NCI-H1105 treated with DMSO at 0.1 percent for 48 hours (cell line): ENCODE data around the gene ANKRD11.
A peak's percentile ranks its signal among the peaks of the same experiment; 100 is the strongest.

ENCODE experiments used
- DNase-seq: peaks from one replicate; lab custom pipeline; 2025; lab: John Stamatoyannopoulos, UW

ANKRD11 gene

DNA sequence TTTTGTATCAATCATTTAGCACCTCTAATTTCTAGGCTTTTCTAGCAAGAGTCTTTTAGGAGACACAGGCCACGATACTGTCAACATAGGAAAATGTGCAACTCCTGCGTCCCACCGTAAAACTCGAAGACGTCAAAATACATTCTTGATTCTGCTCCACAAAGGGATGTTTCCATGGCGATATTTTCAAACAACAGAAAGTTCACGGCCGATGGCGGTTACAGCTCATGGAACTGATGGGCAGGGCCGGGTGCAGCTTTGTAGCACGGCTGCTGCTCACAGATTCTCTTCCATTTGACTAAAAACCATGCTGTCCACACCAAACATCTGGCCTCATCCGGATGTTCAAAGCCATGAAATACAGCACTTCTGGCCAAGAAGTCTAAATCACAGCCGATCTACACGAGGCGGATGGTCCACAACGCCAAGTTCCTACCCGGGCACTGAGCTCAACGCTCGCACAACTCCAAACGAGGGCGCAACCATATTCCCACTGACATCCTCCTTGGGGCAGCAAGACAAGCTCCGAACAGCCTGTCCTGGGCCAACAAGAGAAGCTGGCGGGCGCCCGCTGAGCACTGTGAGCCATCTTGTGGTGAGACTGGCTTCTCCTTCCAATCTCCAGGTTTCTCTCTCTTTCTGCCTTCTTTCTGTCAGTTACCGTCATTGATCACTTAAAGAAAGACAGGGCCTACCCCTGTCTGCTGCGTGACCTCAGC is 193.0 kb downstream of the ANKRD11 start:
- no peak for DNase-seq

GRCh38 chr16:89295915-89296314 is 194.4 kb downstream of the ANKRD11 start:
- DNase-seq = no peak

DNA sequence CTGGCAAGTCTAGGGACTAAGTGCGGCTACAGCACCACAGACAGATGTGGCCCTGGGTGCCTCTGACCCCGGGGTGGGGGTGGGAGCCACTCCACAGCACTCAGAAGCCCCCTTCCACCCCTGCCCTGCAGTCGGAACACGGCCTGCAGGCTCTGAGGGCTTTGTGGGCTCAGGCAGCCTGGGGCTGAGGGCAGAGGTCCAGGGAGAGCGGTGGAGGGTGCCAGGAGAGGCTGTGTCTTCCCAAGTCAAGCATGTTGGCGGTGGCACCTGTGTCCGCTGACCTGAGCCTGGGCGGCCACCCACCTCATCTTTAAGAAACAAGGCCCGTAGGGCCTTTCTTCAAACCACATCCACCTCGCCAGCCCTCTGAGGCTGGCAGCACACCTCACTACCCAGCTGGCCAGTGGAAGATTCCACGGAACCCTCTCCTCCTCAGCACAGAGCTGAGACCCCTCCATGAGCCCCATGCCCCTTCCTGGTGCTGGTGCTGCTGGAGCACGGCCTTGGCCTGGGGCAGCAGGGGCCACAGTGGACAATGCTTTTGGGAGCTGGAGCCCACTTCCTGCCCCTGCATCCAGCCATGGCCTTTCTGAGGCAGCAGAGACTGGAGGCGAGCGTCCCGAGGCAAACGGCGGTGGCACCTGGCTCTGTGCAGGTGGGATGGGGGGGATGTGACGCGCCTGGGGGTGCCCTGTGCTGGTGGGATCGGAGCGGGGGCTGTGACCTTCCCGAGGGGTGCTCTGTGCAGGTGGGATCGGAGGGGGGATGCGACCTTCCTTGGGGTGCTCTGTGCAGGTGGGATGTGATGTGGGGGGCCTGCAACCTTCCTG is 195.1 kb downstream of the ANKRD11 start:
- no peak for DNase-seq

- no peak for DNase-seq
Observed at GRCh38 chr16:89294486-89294885, 195.9 kb downstream of the ANKRD11 start.

- DNase-seq = no peak
Observed at GRCh38 chr16:89293276-89294143, 196.9 kb downstream of the ANKRD11 start.

- DNase-seq = no peak
Observed at GRCh38 chr16:89292443-89293078, 197.8 kb downstream of the ANKRD11 start.

- DNase-seq = no peak
Observed at GRCh38 chr16:89291776-89292175, 198.6 kb downstream of the ANKRD11 start.

DNA sequence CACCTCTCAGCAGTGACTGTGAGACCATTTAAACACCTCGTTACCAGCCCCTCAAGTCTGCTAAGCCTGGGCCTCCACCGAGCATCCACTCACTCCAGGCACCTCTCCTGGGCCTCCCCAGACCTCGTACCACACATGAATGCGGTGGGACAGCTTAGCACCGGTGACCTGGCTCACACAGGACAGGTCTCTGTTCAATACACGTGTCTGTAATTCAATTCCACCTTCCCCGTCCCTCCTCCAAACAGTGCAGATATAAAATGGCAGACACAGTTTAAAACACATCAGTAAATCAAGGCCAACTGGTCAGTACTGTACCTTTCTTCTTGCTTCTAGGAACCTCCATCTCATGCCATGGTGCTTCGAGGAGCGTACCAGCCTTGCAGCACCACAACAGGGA is 199.0 kb downstream of the ANKRD11 start:
- no peak for DNase-seq

DNA sequence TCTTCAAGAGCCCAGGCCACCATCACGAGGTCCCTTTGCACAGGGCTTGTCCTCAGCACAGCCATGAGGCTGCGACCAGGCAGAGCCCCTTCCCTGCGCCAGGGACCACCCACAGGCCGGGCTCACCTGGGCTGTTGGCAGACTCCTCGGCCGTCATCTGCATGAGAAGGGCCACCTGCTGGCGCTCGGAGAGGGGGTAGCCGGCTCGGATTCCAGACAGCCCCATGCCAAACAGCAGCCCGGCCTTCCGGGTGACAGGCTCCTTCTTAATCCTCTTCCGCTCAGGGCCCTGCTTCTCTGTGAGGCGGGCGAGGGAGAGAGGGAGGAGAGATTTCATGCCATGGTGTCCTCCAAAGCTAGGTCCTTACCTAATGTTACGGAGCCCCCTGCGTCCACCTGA is 199.5 kb downstream of the ANKRD11 start:
- no peak for DNase-seq

GRCh38 chr16:89290472-89290871 is 199.9 kb downstream of the ANKRD11 start:
- no peak for DNase-seq

GRCh38 chr16:89289428-89290395 is 200.6 kb downstream of the ANKRD11 start:
- peak; percentile 22 for DNase-seq

GRCh38 chr16:89288966-89289365 is 201.4 kb downstream of the ANKRD11 start:
- no peak for DNase-seq

DNA sequence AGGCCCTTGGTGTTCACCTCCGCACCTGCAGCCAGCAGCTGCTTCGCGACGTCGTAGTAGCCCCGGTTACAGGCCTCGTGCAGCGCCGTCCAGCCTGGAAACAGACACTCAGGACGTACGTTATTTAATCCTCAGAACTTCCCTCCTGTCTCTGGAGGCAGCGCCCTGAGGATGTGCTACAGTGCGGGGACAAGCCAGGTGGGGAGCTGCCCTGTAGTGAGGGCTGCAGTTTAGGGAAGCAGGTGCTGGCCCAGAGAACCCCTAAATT is 201.8 kb downstream of the ANKRD11 start:
- no peak for DNase-seq

GRCh38 chr16:89287777-89288576 is 202.4 kb downstream of the ANKRD11 start:
- no peak for DNase-seq

DNA sequence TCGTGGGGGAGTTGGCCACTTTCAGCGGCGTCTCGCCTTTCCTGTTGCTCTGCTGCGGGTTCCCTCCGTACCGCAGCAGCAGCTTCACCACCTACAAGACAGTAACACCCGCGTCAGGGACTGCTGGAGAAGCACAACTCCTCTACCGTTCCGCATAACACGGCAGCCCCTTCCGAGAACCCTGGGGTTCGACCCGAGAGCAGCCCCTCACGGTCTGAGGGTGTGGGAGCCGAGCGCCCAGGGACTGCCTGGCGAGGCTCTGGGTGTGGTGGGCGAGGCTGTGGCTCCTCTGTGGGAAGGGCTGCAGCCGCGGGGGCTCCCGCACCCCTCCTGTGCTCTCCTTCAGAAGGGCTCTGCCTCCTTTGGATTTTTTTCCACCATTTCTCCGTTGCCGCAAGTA is 204.3 kb downstream of the ANKRD11 start:
- no peak for DNase-seq

GRCh38 chr16:89285381-89285780 is 205.0 kb downstream of the ANKRD11 start:
- DNase-seq = no peak

GRCh38 chr16:89283449-89283848 is 206.9 kb downstream of the ANKRD11 start:
- no peak for DNase-seq

DNA sequence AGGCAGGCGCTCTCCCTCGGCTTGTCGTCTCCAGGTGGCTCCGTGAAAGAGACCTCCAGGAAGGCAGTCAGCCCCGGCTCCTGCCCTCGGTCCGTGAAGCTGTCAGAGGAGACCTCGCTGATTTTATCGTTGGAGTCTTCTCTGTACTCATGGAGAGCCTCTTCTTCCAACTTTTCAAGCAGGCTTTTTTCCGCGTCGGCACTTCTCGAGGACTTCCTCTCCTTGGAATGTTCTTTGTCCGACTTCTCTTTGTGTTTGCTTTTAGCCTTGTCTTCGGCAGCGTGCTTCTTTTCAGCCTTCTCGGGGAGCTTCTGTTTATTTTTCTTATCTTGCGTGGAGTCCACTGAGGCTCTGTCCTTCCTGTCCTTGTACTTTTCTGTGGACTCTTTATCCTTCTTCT is 207.8 kb downstream of the ANKRD11 start:
- DNase-seq = no peak

DNA sequence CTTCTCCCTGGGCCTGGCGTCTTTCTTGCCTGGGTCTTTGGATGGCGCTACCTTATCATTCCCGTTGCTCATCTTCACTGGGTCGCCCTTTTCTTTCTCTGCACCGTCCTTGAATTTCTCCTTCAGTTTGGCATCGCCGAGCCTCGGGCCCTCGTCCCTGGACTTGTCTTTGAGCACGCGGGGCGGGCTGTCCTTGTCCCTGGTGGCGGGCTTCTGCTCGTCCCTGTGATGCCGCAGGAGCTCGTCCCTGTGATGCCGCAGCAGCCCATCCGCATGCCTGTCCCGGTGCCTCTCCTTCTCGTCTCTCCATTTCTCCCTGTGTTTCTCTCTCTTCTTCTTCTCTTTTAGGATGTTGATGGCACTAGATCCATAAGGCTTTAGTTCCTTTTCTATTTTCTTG is 208.5 kb downstream of the ANKRD11 start:
- no peak for DNase-seq

DNA sequence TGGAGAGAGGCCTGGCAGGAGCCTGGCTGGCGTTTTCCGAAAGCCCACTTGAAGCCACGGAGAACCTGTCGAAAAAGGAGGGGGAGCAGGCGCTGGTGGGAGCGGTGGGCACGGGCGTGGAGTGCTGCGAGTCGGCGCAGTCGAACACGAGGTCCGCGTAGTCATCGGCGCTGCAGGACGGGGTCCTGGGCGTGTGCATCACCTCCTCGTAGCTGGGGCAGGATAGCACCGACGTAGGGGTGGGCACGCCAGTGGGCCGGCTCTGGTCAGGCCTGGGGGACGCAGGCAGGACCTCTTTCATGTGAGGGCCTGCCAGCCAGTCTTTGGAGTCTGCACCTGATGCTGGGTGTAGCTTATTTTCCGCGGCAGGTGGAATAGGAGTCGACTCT is 209.2 kb downstream of the ANKRD11 start:
- no peak for DNase-seq
